Measurements from ENCODE around the gene PXT1. TPM values are rescaled to one million over a fixed set of nuclear protein-coding genes. Genes with fewer than 3 reads are reported as not detected.
A peak's percentile ranks its signal among the peaks of the same experiment; 100 is the strongest.
"Not testable (repeated sequence)": the region's sequence is repeated elsewhere in the genome, so short reads cannot be mapped to it uniquely, and the experiment has no call there.

PXT1 gene
- total RNA-seq, 1 donor from 2014 or later: 0.13 TPM

DNA sequence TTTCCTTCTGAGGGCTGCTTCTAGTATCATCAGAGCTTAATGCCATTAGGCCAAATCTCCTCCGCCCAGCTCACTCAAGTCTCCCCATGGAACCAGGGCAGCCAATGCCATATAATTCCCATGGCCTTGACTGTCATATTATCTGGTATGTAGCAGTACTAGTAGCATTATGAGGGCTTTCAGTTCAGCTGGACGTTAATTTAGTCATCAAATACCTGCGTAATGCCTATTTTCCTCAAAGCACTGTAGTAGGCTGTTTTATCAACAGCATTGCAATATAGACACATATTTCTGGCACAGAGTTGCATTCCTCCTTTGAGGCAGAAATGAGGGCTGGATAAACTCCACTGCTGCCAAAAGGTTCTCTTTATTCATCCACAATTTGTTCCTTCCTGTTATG lies 1.8 kb upstream of the PXT1 start:
- DNase-seq (ENCODE audit: low read depth in 2 of 2): peak; percentile 51 to 60

DNA sequence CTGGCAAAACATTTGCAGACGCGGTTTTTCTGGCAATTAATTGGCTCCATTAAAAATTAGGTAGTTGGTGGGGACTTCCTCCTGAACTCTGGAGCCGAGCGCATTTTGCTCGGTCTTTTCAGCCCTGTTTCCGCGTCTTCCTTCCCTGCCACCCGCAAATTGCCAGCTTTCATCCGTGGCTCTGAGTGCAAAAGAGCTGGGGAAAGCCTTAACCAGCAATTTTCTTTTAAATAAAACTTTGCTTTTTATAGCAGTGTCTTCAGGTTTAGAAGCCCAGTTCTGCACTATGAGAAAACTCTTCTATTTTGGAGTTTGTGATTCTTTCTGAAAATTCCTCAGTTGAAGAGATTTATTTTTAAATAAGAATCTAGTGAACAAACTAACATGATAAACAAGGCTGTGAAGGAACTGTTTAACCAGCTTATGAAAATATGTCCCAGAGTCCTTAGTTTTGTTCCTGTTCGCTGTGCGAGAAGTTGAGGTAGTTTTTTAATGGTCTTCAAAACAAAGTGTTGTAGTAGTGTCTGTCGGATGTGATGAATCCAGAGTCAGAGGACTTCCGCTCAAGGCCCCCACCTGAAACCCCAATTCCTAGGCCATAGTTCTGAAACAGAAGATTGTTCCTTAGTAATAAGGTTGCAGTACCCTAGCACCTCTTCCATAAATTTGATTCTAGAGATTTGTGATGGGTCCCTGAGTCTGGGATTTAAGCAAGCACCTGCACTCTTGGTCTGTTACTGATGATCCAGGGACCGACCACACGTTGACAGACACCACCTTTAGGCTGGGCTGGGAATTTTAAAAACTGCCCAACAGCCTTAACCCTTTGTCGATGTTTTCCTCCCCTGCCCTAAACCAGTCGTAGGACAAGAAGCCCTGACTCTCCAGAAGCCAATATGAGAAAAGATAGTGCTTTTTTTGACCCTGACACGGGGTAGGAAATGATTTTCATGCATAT lies 1.1 kb upstream of the PXT1 start:
- peak in 1 of 2 donors; percentile 25 for DNase-seq (ENCODE audit: low read depth in 2 of 2)

DNA sequence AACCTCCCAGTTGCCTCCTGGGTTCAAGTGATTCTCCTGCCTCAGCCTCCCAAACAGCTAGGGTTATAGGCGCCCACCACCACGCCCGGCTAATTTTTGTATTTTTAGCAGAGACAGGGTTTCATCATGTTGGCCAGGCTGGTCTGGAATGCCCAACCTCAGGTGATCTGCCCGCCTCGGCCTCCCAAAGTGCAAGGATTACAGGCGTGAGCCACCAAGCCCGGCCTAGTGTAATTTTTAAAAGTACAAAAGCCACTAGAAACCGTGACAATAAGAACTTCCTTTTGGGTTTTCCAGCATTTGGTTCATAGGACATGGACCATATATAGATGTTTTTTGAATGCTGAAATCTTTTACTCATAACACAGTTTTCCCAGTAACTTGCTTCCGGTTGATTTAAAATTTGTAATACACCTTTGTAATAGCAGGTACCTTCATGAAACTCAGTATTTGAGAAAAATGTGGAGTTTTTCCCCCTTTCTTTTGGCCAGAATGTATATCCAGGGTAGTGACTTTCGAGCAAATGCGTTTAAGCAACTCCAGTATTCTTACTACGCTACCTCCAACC lies 467 bp downstream of the PXT1 start:
- no peak for DNase-seq (ENCODE audit: low read depth in 2 of 2)

DNA sequence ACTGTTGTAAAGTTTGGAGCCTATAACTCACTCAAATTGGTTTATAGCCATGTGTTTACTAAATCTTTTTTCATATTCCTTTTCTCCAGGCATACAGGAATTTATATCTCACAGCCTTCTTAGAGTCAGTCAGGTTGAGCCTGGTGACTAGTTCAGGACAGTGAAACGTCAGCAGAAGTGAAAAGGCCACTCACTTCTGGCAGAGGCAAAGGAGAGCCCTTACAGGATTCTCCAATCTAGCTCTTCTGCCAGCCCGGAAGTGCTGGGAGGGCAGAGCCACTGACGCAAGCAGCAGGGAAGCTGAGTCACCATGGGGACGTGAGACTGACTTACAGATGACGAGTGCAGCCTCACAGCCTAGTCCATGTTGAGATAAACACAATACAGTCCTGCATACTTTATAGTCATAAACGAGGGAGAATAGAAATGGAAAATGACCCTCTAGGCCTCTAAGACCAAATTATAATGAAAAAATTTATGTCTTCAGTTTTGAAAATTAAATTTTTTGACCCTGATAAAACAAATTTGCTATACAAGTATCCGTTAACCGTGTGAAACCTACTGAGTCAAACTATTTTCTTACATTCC lies 1.3 kb downstream of the PXT1 start:
- peak; percentile 97 to 98 for DNase-seq (ENCODE audit: low read depth in 2 of 2)

DNA sequence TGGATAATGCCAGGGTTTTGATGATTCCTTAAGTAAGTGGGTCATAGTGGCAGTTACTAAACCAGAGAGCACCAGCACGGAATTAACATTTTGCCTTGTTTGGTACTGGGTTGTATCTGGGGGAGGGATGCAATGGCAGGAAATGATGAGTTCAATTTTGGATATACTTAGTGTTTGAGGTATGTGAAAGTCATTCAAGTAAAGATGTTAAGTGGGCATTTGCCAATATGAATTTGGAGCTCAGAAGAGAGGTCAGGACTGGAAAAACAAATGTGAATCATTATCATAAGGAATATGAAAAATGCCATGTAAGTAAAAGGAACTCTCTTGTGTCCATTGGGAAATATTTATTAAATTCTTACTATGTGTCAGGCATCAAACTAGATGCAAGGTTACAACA lies 6.2 kb downstream of the PXT1 start:
- DNase-seq (ENCODE audit: low read depth in 2 of 2): no peak

DNA sequence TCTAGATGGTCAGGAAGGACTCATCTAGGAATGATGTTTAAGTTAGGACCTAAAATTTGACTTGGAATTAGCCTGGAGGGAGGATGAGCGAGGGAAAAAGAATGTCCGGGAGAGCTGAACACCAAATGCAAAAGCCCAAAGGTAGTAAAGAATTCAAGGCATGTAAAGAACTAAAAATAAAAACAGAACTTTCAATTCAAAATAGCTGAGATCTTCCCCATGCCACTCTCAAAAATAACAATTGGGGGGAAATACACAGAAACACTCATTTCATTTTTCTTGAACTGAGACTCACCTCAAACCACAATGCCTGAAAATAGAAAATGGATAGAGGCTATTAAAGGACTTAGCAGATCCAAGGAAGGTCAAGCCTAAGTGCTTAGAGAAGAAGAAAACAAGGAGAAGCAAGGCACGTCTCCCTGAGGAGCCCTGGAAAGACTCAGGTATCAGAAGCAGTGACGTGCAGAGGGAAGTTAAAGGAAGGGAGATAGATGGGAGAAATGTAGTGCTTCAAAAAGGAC lies 10.4 kb downstream of the PXT1 start:
- no peak for DNase-seq (ENCODE audit: low read depth in 2 of 2)

DNA sequence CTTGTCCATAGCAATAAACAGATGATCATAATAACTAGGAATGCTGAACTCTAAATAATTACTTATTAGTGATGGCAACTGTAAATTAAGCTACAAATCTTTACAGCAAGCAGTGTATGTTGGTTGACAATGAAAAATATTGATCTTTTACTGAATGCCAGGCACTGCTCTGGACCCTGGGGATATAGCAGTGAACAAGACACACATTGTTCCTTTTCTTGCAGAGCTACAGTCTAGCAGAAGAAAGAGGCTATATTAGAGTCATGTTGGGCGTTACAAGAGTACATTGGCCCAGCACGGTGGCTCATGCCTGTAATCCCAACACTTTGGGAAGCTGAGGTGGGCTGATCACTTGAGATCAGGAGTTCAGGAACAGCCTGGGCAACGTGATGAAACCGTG lies 11.5 kb downstream of the PXT1 start:
- DNase-seq (ENCODE audit: low read depth in 2 of 2): no peak

DNA sequence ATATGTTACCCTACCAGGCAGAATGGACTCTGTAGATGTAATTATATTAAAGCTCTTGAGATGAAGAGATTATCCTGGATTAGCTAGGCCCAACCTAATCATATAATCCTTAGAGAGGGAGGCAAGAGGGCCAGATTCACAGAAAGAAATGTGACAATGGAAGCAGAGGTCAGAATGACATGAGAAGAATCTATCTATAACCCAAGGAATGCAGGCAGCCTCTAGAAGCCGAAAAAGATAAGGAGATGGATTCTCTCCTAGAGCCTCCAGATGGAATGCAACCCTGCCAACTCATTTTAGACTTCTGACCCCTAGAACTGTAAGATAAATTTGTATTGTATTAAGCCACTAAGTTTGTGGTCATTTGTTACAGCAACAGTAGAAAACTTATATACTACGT lies 12.3 kb downstream of the PXT1 start:
- no peak for DNase-seq (ENCODE audit: low read depth in 2 of 2)

DNA sequence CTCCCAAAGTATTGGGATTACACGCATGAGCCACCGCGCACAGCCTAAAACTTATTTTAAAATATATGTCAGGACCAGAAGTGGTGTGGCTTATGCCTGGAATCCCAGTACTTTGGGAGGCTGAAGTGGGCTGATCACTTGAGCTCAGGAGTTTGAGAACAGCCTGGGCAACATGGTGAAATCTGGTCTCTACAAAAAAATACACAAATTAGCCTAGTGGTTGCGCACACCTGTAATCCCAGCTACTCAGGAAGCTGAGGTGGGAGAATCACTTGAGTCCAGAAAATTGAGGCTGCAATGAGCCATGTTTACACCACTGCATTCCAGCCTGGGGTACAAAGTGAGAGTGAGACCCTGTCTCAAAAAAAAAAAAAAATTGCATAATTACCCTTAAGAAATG lies 13.7 kb downstream of the PXT1 start:
- no peak for DNase-seq (ENCODE audit: low read depth in 2 of 2)

DNA sequence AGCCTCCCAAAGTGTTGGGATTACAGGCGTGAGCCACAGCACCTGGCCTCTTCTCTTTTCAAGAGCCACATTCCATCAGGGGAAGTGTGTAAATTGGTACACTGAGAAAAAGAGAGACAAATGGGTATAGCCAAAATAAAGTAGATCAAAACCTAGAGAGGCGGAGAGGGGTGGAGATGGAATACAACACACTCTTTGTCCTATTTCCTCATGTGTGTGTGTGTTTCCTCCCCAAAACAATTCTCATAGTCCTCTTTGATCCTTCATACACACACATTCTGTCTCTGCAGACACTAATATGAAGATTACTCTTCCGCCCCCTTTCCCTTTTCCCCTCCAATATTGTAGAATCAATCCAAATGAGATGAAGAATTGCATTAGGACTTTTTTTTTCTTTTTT lies 16.0 kb downstream of the PXT1 start:
- no peak for DNase-seq (ENCODE audit: low read depth in 2 of 2)

DNA sequence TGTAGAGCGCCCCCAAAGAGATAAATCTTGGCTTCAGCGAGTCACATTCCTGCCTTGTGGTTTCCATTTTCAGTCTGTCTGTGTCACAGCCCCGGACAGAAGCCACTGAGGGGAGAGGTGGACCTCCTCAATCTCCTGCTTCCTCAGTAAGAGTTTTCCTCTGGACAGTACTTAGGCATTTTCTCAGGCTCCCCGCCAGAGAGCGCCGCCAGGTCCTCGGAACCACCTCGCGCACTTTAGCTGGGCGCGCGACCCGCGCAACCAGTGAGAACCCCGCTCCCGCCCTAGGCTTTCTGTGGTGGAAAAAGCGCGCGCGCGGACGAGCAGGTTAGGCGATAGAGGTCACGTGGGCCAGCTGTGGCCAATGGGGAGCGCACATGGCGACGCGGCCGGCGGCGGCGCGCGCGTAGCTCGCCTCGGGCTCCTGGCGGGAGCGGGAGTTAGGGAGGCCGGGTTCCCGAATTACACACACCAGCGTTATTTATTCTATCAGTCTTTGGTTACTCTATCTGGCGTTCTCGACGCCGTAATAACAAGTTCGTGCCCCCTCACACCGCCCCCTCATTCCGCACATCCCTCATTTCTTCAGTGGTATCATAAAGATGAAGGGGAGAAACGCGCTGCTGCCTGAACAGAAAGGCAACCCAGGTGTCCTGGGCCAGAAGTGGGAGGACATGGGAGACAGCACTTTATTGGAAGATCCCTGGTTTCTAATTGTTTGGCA lies 19.4 kb downstream of the PXT1 start:
- DNase-seq (ENCODE audit: low read depth in 2 of 2): peak; percentile 90 to 98

DNA sequence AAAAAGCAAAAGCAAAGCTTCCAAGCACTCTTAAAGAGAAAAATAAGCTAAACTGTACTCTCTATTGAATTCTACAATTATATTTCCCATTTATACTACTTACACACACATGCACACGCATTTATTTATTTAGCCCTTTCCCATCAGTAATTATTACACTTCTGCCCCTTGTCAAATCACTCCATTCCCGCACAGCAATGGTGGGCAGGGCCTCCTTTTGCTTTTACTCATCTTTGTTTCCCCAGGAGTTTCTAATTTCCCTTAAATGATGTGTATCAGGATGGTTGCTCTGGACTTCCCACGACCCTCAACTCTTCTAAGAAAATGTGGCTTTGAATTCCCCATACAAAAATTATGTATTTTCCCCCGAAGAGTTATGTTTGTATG lies 19.9 kb downstream of the PXT1 start:
- DNase-seq (ENCODE audit: low read depth in 2 of 2): no peak

DNA sequence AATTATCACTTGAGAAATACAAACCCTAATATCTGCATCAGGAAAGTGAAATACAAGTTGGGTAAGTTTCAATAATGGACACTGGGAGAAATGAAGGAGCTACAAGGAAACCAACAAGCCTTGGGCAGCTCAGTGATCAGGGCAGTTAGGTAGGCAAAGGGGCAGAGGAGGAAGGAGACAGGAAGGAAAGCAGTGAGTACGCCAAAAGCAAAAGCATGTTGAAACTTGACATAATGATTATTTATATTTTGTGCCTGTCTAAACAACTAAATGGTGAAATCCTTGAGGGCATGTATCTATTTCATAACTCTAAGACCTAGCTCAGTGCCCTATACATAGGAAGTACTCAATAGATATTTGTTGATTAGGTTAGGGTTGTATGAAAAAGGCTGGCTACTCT lies 23.3 kb downstream of the PXT1 start:
- DNase-seq (ENCODE audit: low read depth in 2 of 2): no peak

DNA sequence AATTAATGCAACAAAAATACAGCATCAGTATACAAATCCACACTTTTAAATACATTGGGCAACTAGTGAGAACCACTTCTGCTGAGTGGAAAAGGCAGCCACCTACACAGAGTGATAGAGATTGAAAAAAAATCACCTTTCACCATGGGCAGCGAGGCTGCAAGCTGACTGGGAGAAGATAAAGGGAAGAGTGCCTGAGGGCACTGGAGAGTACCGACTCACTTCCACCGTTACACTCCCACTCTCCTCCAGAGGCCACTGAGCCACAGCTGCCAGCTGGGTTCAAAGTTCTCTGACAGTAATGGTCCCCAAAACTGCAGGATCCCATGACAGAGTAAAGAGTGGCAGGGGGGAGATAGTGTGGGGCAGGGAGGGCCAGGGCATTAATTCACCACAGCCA lies 24.1 kb downstream of the PXT1 start:
- DNase-seq (ENCODE audit: low read depth in 2 of 2): no peak

DNA sequence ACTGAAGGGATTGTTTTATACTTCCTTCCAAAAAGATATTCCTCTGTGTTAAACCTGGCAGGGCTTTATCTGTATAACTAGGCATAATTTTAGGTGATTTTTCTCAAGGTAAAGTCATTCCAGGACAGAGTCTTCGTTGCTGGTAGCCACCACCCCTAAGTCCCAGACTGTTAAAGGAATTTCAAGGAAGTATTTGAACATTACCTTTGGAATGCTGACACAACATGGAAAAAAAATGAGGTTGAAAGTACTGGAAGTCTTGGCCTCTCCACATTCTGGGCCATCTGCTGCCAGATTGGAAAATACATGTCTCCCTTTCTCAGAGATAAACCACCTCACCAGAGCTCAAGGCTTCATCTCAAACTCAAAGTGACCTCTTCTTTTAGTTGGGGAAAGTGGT lies 28.2 kb downstream of the PXT1 start:
- DNase-seq (ENCODE audit: low read depth in 2 of 2): no peak

DNA sequence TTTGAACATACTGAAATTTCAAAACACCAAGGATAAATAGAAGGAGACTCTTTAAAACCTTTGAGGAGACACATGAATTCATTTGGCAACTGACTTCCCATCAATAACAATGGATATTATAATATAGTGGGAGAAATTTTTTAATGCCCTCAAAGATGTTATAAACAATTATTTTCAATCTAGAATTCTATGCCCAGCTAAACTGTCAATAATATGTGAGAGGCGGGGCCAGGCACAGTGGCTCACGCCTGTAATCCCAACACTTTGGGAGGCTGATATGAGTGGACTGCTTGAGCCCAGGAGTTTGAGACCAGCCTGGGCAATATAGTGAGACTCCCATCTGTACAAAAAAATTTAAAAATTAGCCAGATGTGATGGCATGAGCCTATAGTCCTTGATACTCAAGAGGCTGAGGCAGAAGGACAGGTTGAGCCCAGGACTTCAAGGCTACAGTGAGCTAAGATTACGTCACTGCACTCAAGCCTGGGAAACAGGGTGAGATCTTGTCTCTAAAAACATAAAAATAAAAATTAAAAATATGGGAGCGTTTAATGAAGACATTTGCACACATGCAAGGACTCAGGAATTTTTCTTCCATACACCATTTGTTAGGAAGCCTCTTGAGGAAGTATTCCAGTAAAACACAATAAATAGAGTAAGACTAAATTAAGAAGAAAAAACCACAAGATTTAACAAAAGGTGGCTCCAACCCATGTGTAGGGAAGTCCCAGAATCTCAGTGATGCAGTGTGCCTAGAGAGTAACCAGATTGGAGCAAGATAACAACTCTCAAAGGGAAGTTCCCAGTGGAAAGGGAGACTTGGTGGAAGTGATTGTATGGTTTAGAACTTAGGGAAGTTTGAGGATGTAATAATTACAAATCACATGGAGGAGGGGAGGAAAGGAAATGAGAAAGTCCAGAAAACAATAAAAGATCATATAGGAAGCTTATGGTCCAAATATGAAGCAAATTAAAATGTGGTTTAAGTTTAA lies 28.9 kb downstream of the PXT1 start:
- DNase-seq (ENCODE audit: low read depth in 2 of 2): peak in 1 of 2 donors; percentile 3

DNA sequence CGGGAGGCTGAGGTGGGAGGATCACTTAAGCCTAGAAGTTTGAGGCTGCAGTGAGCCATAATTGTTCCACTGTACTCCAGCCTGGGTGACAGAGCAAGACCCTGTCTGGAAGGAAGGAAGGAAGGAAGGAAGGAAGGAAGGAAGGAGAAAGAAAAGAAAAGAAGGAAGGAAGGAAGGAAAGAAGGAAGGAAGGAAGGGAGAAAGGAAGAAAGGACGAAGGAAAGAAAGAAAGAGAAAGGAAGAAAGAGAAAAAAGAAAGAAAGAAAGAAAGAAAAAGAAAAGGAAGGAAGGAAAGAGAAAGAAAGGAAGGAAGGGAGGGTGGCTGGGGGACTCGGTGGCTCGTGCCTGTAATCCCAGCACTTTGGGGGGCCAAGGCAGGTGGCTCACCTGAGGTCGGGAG lies 32.9 kb downstream of the PXT1 start:
- DNase-seq (ENCODE audit: low read depth in 2 of 2): not testable (repeated sequence)

DNA sequence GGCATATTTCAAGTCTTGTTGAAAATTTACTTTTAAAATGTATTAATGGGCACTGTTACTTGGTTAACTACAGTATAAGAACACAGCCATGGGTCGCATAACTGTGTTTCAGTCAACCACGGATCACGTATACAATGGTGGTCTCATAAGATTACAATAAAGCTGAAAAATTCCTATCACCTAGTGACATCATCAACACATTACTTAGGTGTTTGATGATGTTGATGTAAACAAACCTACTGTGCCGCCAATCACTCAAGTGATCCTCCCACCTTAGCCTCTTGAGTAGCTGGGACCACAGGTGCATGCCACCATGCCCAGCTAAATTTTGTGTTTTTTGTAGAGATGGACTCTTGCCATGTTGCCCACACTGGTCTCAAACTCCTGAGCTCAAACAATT lies 38.5 kb downstream of the PXT1 start:
- no peak for DNase-seq (ENCODE audit: low read depth in 2 of 2)

DNA sequence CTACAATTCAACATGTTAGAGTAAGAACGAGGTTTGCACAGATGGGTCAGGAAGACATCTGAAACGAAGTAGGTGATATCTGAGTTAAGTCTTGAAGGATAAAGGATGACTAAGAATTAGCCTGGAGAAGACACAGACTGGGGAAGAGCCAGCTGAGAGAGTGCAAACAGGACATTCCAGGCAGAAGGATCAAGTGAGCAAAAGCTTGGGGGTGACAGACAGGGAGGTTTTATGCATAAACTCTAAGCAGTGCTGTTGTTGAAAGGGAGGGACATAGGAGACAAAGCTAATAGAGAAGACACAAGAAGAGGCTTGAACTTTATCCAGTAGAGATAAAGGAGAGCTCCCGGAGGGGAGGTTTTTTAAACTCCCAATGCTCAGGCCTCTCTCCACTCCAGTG lies 40.2 kb downstream of the PXT1 start:
- no peak for DNase-seq (ENCODE audit: low read depth in 2 of 2)

DNA sequence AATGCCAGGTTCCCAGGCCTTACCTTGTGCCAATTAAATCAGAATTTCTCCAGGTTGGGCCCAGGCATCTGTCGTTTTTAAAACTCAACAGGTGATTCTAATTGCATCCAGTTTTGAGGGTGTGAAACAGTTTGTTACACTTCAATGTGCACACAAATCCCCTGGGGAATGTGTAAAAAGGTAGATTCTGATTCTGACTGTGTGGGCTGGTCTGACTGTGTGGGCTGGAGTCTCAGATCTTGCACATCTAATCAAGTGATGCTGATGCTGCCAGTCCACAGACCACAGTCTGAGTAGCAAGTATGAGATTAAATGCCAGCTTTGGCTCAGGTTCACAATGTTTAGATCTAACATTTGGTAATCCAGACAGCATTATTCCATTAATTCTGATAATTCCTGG lies 42.7 kb downstream of the PXT1 start:
- no peak for DNase-seq (ENCODE audit: low read depth in 2 of 2)

DNA sequence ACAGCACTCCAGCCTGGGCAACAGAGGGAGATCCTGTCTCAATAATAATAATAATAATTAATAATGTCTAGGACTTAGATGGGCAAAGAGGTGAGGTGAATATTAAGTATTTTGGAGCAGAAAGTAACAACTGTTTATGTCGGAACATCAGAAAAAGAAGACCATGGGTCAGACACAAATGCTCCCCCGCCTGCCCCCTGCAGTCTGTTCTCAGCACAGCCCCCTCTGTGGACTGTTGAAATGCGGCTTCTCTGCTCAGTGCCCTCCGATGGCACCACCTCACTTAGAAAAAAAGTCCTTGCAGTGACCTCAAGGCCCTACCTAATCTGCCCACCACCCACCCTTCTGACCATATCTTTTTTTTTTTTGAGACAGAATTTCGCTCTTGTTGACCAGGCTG lies 50.0 kb downstream of the PXT1 start:
- no peak for DNase-seq (ENCODE audit: low read depth in 2 of 2)

Data from dermis microvascular lymphatic vessel endothelial cell (primary cell).